Measurements from ENCODE around the gene OPTC. TPM values are rescaled to one million over a fixed set of nuclear protein-coding genes. Genes with fewer than 3 reads are reported as not detected.

Gene OPTC
- total and polyA plus RNA-seq, 9 of the 15 experiments (the other 6 are each of a cell fraction or from before 2014, with no cell fraction given) = not detected

DNA sequence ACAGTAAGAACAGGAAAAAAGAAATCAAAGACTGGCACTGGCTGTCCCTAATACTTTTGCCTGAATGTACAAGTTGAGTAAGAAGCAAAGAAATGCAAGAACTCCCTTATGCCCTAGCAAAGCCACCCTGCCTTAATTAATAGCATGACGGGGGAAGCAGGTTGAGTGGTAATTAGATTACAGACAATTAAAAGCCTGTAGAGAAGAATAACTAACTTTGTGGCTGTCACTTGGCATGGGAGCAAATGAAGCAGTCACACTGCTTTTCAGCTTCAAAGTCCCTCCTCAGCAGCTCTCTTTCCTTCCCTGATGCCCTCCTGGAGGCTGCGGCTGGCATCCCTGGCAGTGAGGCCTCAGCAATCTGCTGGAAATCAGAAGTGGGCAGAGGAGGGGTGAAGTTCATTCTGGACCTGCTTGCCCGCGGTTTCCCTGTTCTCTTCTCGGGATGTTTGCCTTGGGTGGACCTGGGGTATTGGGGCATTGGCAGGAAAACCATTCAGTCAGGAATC is 3.4 kb downstream of the OPTC start:
- ATAC-seq (no peak), FAIRE-seq (no peak), DNase-seq (ENCODE audit: extremely low read depth in 1 of 4, low spot score in 3 of 4) (no peak)
- Histone ChIP-seq H3K4me1 (replicated peaks in 1 of 2; ENCODE audit: control insufficient read depth in 2 of 2, insufficient read depth in 2 of 2, low read length in 2 of 2) (no peaks in the 10 kb centered on the region), H3K27me3 (ENCODE audit: control insufficient read depth in 2 of 2, insufficient read depth in 2 of 2, low read length in 2 of 2) (peaks cover 44 to 76% of the 10 kb centered on the region in 2 experiments), H3K9me3 (replicated peaks; ENCODE audit: control insufficient read depth, insufficient read depth, low read depth, low read length) (no peaks in the 10 kb centered on the region), H3K36me3 (ENCODE audit: control insufficient read depth, insufficient read depth, low read length) (no peaks in the 10 kb centered on the region), H3K4me3 (no peak overlapping the region), H3K9me1 (ENCODE audit: control insufficient read depth, insufficient read depth, low read length) (no peaks in the 10 kb centered on the region), H3K9ac (ENCODE audit: insufficient read depth in 1 of 2, low read depth in 2 of 2, low read length in 2 of 2) (no peak overlapping the region), H3K27ac (ENCODE audit: extremely low read depth, low read depth, low read length) (no peak overlapping the region), H2AFZ (ENCODE audit: low read depth, low read length) (no peak overlapping the region), H4K20me1 (replicated peaks; ENCODE audit: control insufficient read depth, insufficient read depth, low read length) (peaks cover 9% of the 10 kb centered on the region; the same call in 1 of the 2 replicates), H3K79me2 (ENCODE audit: control insufficient read depth, insufficient read depth, low read length) (no peaks in the 10 kb centered on the region), H3K4me2 (ENCODE audit: insufficient read depth, low read length) (no peak overlapping the region)
- no TSS peak for BruUV-seq (replicated peaks)
- in situ Hi-C loops (cut with MboI) (no loop called here), intact Hi-C loops (cut with micrococcal nuclease) (no loop called here)
- 3% methylated on average over 5 of the region's 5 CpGs for WGBS (ENCODE audit: insufficient coverage, low coverage, missing lambda C conversion rate)
- POLR2A ChIA-PET = interaction anchor here (0.7 to 1.2 kb wide), 3 partner anchors 9 to 198 kb away, joined by 4 to 5 read pairs (median 4); no protein-coding TSS in a partner anchor
- TF ChIP-seq, protein P1, sequence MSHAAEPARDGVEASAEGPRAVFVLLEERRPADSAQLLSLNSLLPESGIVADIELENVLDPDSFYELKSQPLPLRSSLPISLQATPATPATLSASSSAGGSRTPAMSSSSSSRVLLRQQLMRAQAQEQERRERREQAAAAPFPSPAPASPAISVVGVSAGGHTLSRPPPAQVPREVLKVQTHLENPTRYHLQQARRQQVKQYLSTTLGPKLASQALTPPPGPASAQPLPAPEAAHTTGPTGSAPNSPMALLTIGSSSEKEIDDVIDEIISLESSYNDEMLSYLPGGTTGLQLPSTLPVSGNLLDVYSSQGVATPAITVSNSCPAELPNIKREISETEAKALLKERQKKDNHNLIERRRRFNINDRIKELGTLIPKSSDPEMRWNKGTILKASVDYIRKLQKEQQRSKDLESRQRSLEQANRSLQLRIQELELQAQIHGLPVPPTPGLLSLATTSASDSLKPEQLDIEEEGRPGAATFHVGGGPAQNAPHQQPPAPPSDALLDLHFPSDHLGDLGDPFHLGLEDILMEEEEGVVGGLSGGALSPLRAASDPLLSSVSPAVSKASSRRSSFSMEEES (CRISPR knock-in tag; IDR thresholded peaks at IDR 0.05) = no peak
- TF ChIP-seq NFE2 (IDR thresholded peaks at IDR 0.05; ENCODE audit: low read depth) = no peak
- TF ChIP-seq, protein P2, sequence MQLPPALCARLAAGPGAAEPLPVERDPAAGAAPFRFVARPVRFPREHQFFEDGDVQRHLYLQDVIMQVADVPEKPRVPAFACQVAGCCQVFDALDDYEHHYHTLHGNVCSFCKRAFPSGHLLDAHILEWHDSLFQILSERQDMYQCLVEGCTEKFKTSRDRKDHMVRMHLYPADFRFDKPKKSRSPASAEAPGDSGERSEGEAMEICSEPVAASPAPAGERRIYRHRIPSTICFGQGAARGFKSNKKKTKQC (CRISPR knock-in tag; IDR thresholded peaks at IDR 0.05) = no peak
- TF ChIP-seq ZNF584 (CRISPR knock-in tag; IDR thresholded peaks at IDR 0.05; ENCODE audit: low read depth) = no peak
- TF ChIP-seq CAMTA2 (CRISPR knock-in tag; conservative IDR thresholded peaks at IDR 0.05) = no peak
- CTCF ChIA-PET (ENCODE audit: low intra/inter-chr PET ratio) = no interaction called here

All from K562 (cell line).